ENCODE results near the gene NEURL4. TPM values are rescaled to one million over a fixed set of nuclear protein-coding genes. Genes with fewer than 3 reads are reported as not detected.

Gene NEURL4
- total and polyA plus RNA-seq, 4 donors, result 0.76 to 14.2 (median 7.3) TPM

- TF ChIP-seq REST (IDR thresholded peaks at IDR 0.05), result no peak
- no peak for TF ChIP-seq FOXA1 (IDR thresholded peaks at IDR 0.05)
- TF ChIP-seq RAD21 (IDR thresholded peaks at IDR 0.05), result no peak
These were observed 2.1 kb downstream of the NEURL4 start (continued) for GRCh38 chr17:7327056-7327455.

- H3K36me3 ChIP-seq (ENCODE audit: control insufficient read depth in 4 of 4, insufficient read depth in 3 of 4, low read depth in 1 of 4, low read length in 3 of 4), result peaks cover 6 to 48% (median 19%) of the 10 kb centered on the region in 4 donors
- TF ChIP-seq EGR1 (IDR thresholded peaks at IDR 0.05; ENCODE audit: low read depth in 2 of 2), result no peak
- TF ChIP-seq RXRA (IDR thresholded peaks at IDR 0.05), result no peak
- no peak for TF ChIP-seq ATF3 (IDR thresholded peaks at IDR 0.05)
- H3K4me1 ChIP-seq (ENCODE audit: control insufficient read depth in 4 of 4, insufficient read depth in 4 of 4, low read length in 3 of 4), result peaks cover 8 to 22% (median 15%) of the 10 kb centered on the region in 4 donors
- H3K9me3 ChIP-seq (ENCODE audit: control insufficient read depth in 4 of 4, low read length in 3 of 4), result no peaks in the 10 kb centered on the region
- H3K4me3 ChIP-seq (ENCODE audit: low read depth in 1 of 3, low read length in 3 of 3), result no peak overlapping the region
- 95% methylated on average over 11 of the region's 11 CpGs for WGBS
- DNase-seq (ENCODE audit: low spot score), result no peak
- no peak overlapping the region for H3K9ac ChIP-seq (ENCODE audit: low read depth in 1 of 2, low read length in 2 of 2)
- no peaks in the 10 kb centered on the region for H3K27me3 ChIP-seq (ENCODE audit: control insufficient read depth in 4 of 4, insufficient read depth in 4 of 4, low read length in 3 of 4)
- H3K27ac ChIP-seq (ENCODE audit: low read depth in 1 of 2, low read length in 2 of 2), result no peak overlapping the region
These were observed 2.9 kb downstream of the NEURL4 start for GRCh38 chr17:7326186-7326585.

- TF ChIP-seq FOXA1 (IDR thresholded peaks at IDR 0.05), result no peak
- TF ChIP-seq ATF3 (IDR thresholded peaks at IDR 0.05), result no peak
- TF ChIP-seq YY1 (IDR thresholded peaks at IDR 0.05), result no peak
- no peak for TF ChIP-seq EGR1 (IDR thresholded peaks at IDR 0.05; ENCODE audit: low read depth in 2 of 2)
- no peak for TF ChIP-seq HNF4A (conservative IDR thresholded peaks at IDR 0.05)
- no peak for TF ChIP-seq REST (IDR thresholded peaks at IDR 0.05)
- TF ChIP-seq SP1 (IDR thresholded peaks at IDR 0.05), result no peak
- TF ChIP-seq NR2F2 (IDR thresholded peaks at IDR 0.05), result no peak
- TF ChIP-seq RAD21 (IDR thresholded peaks at IDR 0.05), result no peak
- no peak for TF ChIP-seq MAX (IDR thresholded peaks at IDR 0.05)
- no peak for TF ChIP-seq CTCF (IDR thresholded peaks at IDR 0.05; ENCODE audit: low read depth, low read length, missing input control)
- TF ChIP-seq GABPA (IDR thresholded peaks at IDR 0.05 in 1 of 2, conservative IDR thresholded peaks at IDR 0.05 in 1 of 2), result no peak
- no peak for TF ChIP-seq FOXA2 (IDR thresholded peaks at IDR 0.05)
- no peak for TF ChIP-seq RXRA (IDR thresholded peaks at IDR 0.05)
- no peak for TF ChIP-seq ZBTB33 (IDR thresholded peaks at IDR 0.05)
- no peak for TF ChIP-seq JUND (IDR thresholded peaks at IDR 0.05)
- no peak for TF ChIP-seq HNF4G (IDR thresholded peaks at IDR 0.05)
- TF ChIP-seq TAF1 (conservative IDR thresholded peaks at IDR 0.05), result no peak
- no peak overlapping the region for H3K27ac ChIP-seq (ENCODE audit: low read depth in 1 of 2, low read length in 2 of 2)
- peaks cover 7 to 19% (median 13%) of the 10 kb centered on the region in 4 donors for H3K4me1 ChIP-seq (ENCODE audit: control insufficient read depth in 4 of 4, insufficient read depth in 4 of 4, low read length in 3 of 4)
- H3K9ac ChIP-seq (ENCODE audit: low read depth in 1 of 2, low read length in 2 of 2), result no peak overlapping the region
- DNase-seq (ENCODE audit: low spot score), result no peak
- peaks cover 6 to 57% (median 24%) of the 10 kb centered on the region in 4 donors for H3K36me3 ChIP-seq (ENCODE audit: control insufficient read depth in 4 of 4, insufficient read depth in 3 of 4, low read depth in 1 of 4, low read length in 3 of 4)
- no peak overlapping the region for H3K4me3 ChIP-seq (ENCODE audit: low read depth in 1 of 3, low read length in 3 of 3)
- H3K27me3 ChIP-seq (ENCODE audit: control insufficient read depth in 4 of 4, insufficient read depth in 4 of 4, low read length in 3 of 4), result no peaks in the 10 kb centered on the region
- WGBS, result 95% methylated on average over 19 of the region's 19 CpGs
- no peaks in the 10 kb centered on the region for H3K9me3 ChIP-seq (ENCODE audit: control insufficient read depth in 4 of 4, low read length in 3 of 4)
These were observed 4.1 kb downstream of the NEURL4 start for GRCh38 chr17:7325031-7325528.

All from liver (tissue), 9 donors.